DOHH2 (cell line): ENCODE data around the gene LGALS12.

Experiments used
- EZH2phosphoT487 ChIP-seq: fragments of 200-600 bp; sonication (generic); IDR thresholded peaks from 2 replicates; pipeline ENCODE4 v1.6.1; 2017; ENCODE audit warnings: borderline replicate concordance, mild to moderate bottlenecking, antibody characterized with exemption, low read length, moderate library complexity, mixed read lengths
- TF ChIP-seq, protein P1 (sequence below): fragments of 200-600 bp; sonication (generic); IDR thresholded peaks from one replicate; pipeline ENCODE4 v1.5.1; 2014; ENCODE audit warnings: antibody characterized with exemption, mild to moderate bottlenecking, low read depth, low read length; ENCODE audit not compliant: poor library complexity, severe bottlenecking

DNA sequence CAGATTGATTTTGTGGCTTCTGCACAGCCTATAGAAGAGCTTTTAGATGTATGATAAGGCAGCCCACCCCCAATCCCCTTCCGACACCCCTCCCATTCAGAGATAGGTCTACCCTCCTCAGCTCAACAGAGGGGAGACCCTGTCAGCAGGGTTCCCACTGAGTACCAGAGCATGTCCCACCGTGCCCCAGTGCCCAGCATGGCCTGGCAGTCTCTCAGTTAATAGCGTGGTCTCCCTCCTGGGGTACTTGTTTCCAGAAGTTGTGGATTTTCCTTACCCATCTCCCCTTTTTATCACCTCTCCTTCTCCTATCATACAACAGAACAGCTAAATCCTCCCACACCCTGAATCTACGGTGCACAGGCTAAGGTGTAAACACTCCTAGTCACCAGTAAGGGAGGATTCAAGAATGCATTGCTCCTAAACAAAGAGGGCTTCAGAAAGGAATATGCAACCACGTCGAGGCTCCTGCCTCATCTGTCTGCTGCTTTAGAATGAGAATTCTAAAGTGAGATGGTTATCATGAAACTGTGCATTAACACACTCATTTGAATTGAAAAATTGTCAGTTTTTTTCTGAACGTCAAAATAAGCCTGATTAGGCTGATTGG lies 50.6 kb downstream of the LGALS12 start:
- TF ChIP-seq, protein P1, sequence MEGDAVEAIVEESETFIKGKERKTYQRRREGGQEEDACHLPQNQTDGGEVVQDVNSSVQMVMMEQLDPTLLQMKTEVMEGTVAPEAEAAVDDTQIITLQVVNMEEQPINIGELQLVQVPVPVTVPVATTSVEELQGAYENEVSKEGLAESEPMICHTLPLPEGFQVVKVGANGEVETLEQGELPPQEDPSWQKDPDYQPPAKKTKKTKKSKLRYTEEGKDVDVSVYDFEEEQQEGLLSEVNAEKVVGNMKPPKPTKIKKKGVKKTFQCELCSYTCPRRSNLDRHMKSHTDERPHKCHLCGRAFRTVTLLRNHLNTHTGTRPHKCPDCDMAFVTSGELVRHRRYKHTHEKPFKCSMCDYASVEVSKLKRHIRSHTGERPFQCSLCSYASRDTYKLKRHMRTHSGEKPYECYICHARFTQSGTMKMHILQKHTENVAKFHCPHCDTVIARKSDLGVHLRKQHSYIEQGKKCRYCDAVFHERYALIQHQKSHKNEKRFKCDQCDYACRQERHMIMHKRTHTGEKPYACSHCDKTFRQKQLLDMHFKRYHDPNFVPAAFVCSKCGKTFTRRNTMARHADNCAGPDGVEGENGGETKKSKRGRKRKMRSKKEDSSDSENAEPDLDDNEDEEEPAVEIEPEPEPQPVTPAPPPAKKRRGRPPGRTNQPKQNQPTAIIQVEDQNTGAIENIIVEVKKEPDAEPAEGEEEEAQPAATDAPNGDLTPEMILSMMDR, result no peak
- no peak for TF ChIP-seq EZH2phosphoT487
